C4-2B (cell line): ENCODE measurements around the gene HOXD3.

ENCODE experiments used
- CTCF ChIP-seq: fragments of 450-650 bp; conservative IDR thresholded peaks from 2 replicates; pipeline ENCODE4 v1.5.1; 2017; ENCODE audit warnings: mild to moderate bottlenecking
- ZFX ChIP-seq: fragments of 450-650 bp; IDR thresholded peaks from 2 replicates; pipeline ENCODE4 v1.6.1; 2017

GRCh38 chr2:176169711-176170110 is 12.6 kb downstream of the HOXD3 start:
- TF ChIP-seq CTCF (no peak), ZFX (no peak)
